ENCODE results near the gene PALM3.

DNA sequence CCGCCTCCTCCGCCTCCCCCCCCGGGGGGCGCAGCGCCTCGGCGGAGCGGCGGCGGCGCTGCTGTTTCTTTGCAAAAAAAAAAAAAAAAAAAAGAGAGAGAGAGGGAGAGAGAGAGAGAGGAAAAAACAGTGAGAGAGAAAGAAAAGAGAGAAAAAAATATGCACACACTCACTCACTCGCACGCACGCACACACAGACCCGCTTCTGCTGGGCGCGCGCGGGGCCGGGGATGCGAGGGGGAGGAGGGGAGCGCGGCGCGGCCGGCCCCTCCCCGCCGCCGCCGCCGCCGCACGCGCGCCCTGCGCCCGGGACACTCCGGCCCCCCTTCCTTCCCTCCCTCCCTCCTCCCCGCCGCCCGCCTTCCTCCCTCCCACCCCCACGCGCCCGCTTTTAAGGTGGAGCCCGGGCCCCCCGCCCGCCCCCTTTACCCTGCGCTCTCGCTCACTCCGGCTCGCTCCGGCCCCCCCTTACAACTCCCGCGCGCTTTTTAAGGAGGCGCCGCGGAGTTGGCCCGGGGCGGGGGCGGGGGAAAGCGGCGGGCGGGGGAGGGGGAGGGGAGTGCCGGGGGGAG, 28.7 kb upstream of the PALM3 start, which contains the start of gene SAMD1:
- TF ChIP-seq POU6F1 (CRISPR knock-in tag; IDR thresholded peaks at IDR 0.05; ENCODE audit: borderline replicate concordance, low read depth) (no peak), TCF4 (CRISPR knock-in tag; IDR thresholded peaks at IDR 0.05; ENCODE audit: borderline replicate concordance) (no peak), ZNF565 (CRISPR knock-in tag; conservative IDR thresholded peaks at IDR 0.05; ENCODE audit: low read depth) (no peak), ZFP3 (CRISPR knock-in tag; IDR thresholded peaks at IDR 0.05) (no peak), PPARA (CRISPR knock-in tag; IDR thresholded peaks at IDR 0.05; ENCODE audit: borderline replicate concordance) (no peak)
- TF ChIP-seq, protein P1, sequence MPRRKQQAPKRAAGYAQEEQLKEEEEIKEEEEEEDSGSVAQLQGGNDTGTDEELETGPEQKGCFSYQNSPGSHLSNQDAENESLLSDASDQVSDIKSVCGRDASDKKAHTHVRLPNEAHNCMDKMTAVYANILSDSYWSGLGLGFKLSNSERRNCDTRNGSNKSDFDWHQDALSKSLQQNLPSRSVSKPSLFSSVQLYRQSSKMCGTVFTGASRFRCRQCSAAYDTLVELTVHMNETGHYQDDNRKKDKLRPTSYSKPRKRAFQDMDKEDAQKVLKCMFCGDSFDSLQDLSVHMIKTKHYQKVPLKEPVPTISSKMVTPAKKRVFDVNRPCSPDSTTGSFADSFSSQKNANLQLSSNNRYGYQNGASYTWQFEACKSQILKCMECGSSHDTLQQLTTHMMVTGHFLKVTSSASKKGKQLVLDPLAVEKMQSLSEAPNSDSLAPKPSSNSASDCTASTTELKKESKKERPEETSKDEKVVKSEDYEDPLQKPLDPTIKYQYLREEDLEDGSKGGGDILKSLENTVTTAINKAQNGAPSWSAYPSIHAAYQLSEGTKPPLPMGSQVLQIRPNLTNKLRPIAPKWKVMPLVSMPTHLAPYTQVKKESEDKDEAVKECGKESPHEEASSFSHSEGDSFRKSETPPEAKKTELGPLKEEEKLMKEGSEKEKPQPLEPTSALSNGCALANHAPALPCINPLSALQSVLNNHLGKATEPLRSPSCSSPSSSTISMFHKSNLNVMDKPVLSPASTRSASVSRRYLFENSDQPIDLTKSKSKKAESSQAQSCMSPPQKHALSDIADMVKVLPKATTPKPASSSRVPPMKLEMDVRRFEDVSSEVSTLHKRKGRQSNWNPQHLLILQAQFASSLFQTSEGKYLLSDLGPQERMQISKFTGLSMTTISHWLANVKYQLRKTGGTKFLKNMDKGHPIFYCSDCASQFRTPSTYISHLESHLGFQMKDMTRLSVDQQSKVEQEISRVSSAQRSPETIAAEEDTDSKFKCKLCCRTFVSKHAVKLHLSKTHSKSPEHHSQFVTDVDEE (CRISPR knock-in tag; IDR thresholded peaks at IDR 0.05), result no peak

Data from SK-N-SH treated with all-trans-retinoic acid at 6 μM for 48 hours (cell line).